Fibroblast of lung (primary cell): Measurements from ENCODE around the gene CABLES1. TPM values are rescaled to one million over a fixed set of nuclear protein-coding genes. Genes with fewer than 3 reads are reported as not detected.

Experiments used
- DNase-seq, 2 donors: peaks; one replicate each; pipeline versions ENCODE4 v3.0.0 to v3.0.0-alpha.2; 2010; ENCODE audit warnings: low read depth in 2 of 2
- H2AFZ ChIP-seq: 2 replicates; pipeline ENCODE4 v1.5.1; 2012; ENCODE audit warnings: low read length, control low read depth, inconsistent platforms
- H3K27ac ChIP-seq: 2 replicates; pipeline ENCODE4 v1.5.1; 2011; ENCODE audit warnings: low read length, control low read depth; ENCODE audit not compliant: insufficient read depth
- H3K27me3 ChIP-seq: 2 replicates; pipeline ENCODE4 v1.5.1; 2011; ENCODE audit warnings: mild to moderate bottlenecking, low read length; ENCODE audit not compliant: control insufficient read depth, insufficient read depth
- H3K36me3 ChIP-seq: 2 replicates; pipeline ENCODE4 v1.5.1; 2011; ENCODE audit warnings: low read length; ENCODE audit not compliant: control insufficient read depth, insufficient read depth
- H3K4me1 ChIP-seq: 2 replicates; pipeline ENCODE4 v1.5.1; 2011; ENCODE audit warnings: low read length; ENCODE audit not compliant: control insufficient read depth, insufficient read depth; ENCODE audit errors: extremely low read depth
- H3K4me2 ChIP-seq: 2 replicates; pipeline ENCODE4 v1.5.1; 2011; ENCODE audit warnings: low read length, control low read depth; ENCODE audit not compliant: insufficient read depth; ENCODE audit errors: extremely low read depth
- H3K4me3 ChIP-seq, 4 experiments: fragments of 200-600 bp in 1 of 4; sonication (generic) in 1 of 4; replicated peaks in 1 of 4; 2 replicates each; pipeline ENCODE4 v1.5.1; 2011 to 2016; ENCODE audit warnings: low read length in 4 of 4, low read depth in 3 of 4, mild to moderate bottlenecking in 3 of 4, control low read depth in 2 of 4, inconsistent platforms in 1 of 4, mixed read lengths in 1 of 4; ENCODE audit not compliant: insufficient read depth in 1 of 4; ENCODE audit errors: control extremely low read depth in 1 of 4
- H3K79me2 ChIP-seq: 2 replicates; pipeline ENCODE4 v1.5.1; 2012; ENCODE audit warnings: mild to moderate bottlenecking, low read length, inconsistent platforms; ENCODE audit not compliant: control insufficient read depth, insufficient read depth
- H3K9ac ChIP-seq: 2 replicates; pipeline ENCODE4 v1.5.1; 2011; ENCODE audit warnings: mild to moderate bottlenecking, low read length, control low read depth; ENCODE audit not compliant: insufficient read depth
- H3K9me3 ChIP-seq: 2 replicates; pipeline ENCODE4 v1.5.1; 2012; ENCODE audit warnings: low read depth, low read length; ENCODE audit not compliant: control insufficient read depth, insufficient read depth
- H4K20me1 ChIP-seq: 2 replicates; pipeline ENCODE4 v1.5.1; 2011; ENCODE audit warnings: low read length; ENCODE audit not compliant: control insufficient read depth, insufficient read depth; ENCODE audit errors: extremely low read depth
- CTCF ChIP-seq, 2 donors: IDR thresholded peaks in 1 of 2; conservative IDR thresholded peaks in 1 of 2; 1 replicate in 1 of 2; 2 replicates in 1 of 2; pipeline ENCODE4 v1.5.1; 2011 to 2012; ENCODE audit warnings: low read length in 2 of 2, control low read depth in 1 of 2, inconsistent platforms in 1 of 2, low read depth in 1 of 2, mild to moderate bottlenecking in 1 of 2
- EZH2 ChIP-seq: IDR thresholded peaks from 2 replicates; pipeline ENCODE4 v1.5.1; 2012; ENCODE audit warnings: low read length, control low read depth, mild to moderate bottlenecking; ENCODE audit errors: missing control alignments
- polyA plus RNA-seq, 2 donors: library from polyadenylated mRNA; depleted of rRNA in 1 of 2; stranded (reverse) in 1 of 2; unstranded in 1 of 2; fragments of >200 nt; gene quantifications; 2 replicates each; pipeline ENCODE4 v1.2.1, GENCODE V29; 2011 to 2012; ENCODE audit warnings: missing spikeins in 1 of 2
- total RNA-seq: library from RNA; depleted of rRNA; stranded (reverse); fragments of >200 nt; gene quantifications from 2 replicates; pipeline ENCODE4 v1.2.1, GENCODE V29; 2014

Gene CABLES1
- total and polyA plus RNA-seq, 2 donors (not counting 1 experiment from before 2014, with no cell fraction given), result 5.1 to 11.4 TPM

DNA sequence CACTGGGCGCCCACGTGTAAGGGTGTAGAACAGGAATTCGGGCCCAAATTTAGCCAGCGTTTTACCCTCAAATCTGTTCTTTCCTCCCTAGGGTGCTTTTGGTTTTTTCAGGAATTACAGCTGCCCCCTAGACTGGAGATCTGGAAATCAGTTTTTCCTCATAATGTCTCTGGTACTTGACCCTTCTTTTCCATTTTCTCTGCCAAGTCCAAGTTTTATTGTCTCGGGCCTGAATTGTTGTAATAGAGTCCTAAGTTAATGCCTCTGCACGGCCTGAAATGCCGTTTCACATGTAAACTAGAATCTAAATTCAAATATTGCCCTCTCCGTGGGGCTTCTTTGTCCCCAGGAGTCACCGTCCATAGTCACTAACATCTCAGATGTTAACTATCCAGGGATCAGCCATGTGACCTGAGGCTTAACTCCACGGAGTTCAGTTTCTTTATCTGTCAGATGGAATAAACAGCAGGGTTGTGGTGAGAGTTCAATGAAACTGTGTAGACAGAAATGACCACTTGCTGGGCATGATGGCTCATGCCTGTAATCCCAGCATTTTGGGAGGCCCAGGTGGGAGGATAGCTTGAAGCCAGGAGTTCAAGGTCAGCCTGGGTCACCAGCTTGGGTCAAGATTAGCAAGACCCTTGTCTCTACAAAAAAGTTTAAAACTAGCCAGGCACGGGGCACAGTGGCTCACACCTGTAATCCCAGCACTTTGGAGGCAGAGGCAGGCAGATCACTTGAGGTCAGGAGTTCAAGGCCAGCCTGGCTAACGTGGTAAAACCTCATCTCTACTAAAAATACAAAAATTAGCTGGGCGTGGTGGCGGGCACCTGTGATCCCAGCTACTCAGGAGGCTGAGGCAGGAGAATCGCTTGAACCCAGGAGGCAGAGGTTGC lies 12.7 kb upstream of the CABLES1 start:
- H3K79me2 ChIP-seq, result no peaks in the 10 kb centered on the region
- H3K36me3 ChIP-seq, result no peaks in the 10 kb centered on the region
- no peak overlapping the region for H2AFZ ChIP-seq
- TF ChIP-seq CTCF (conservative IDR thresholded peaks at IDR 0.05 in 1 of 2, IDR thresholded peaks at IDR 0.05 in 1 of 2; ENCODE audit: low read depth in 1 of 2, low read length in 2 of 2) (no peak), EZH2 (no peak)
- H3K9ac ChIP-seq, result no peak overlapping the region
- no peaks in the 10 kb centered on the region for H3K9me3 ChIP-seq
- H4K20me1 ChIP-seq, result no peaks in the 10 kb centered on the region
- no peak for DNase-seq
- H3K27ac ChIP-seq, result no peak overlapping the region
- H3K4me2 ChIP-seq, result no peak overlapping the region
- H3K27me3 ChIP-seq, result no peaks in the 10 kb centered on the region
- H3K4me1 ChIP-seq, result no peaks in the 10 kb centered on the region
- no peak overlapping the region for H3K4me3 ChIP-seq

DNA sequence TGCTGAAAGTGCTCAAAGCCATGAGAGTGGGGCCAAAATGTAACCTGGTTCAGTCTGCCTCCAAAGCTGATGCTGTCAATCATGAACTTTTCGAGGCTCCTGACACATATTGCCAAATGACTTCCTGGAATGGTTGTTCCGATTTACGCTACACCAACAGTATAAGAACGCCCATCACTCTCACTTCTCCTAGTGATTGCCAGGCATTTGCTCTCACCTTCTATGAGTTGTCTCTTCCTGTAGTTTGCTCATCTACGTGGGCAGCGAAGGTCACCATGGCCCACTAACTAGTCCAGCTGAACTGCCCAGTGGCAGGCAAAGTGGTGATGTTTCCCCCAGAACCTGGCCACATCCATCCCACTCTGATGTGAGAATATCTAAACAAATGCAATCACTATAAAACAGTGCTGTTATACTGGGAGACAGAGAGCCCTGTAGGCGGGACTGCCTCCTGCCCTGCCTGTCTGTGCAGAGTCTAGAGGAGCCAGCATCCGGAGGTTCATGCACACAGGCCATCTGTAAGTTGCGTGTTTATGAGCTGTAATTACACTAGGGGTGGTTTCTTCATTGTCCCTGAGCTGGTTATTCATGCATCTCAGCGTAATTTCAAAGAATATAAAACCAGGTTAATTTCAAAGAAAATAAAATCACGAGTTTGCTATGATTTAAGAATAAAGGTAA lies 8.8 kb upstream of the CABLES1 start:
- H3K79me2 ChIP-seq, result no peaks in the 10 kb centered on the region
- no peaks in the 10 kb centered on the region for H3K27me3 ChIP-seq
- H3K4me2 ChIP-seq, result no peak overlapping the region
- H3K4me1 ChIP-seq, result no peaks in the 10 kb centered on the region
- H3K4me3 ChIP-seq, result no peak overlapping the region
- no peak overlapping the region for H3K9ac ChIP-seq
- no peaks in the 10 kb centered on the region for H3K36me3 ChIP-seq
- no peaks in the 10 kb centered on the region for H3K9me3 ChIP-seq
- no peak overlapping the region for H2AFZ ChIP-seq
- no peak overlapping the region for H3K27ac ChIP-seq
- DNase-seq, result no peak
- no peaks in the 10 kb centered on the region for H4K20me1 ChIP-seq
- TF ChIP-seq CTCF (conservative IDR thresholded peaks at IDR 0.05 in 1 of 2, IDR thresholded peaks at IDR 0.05 in 1 of 2; ENCODE audit: low read depth in 1 of 2, low read length in 2 of 2) (no peak), EZH2 (no peak)

GRCh38 chr18:23127090-23127489 lies 8.2 kb upstream of the CABLES1 start:
- TF ChIP-seq CTCF (conservative IDR thresholded peaks at IDR 0.05 in 1 of 2, IDR thresholded peaks at IDR 0.05 in 1 of 2; ENCODE audit: low read depth in 1 of 2, low read length in 2 of 2) (no peak), EZH2 (no peak)
- H3K9ac ChIP-seq, result no peak overlapping the region
- H3K4me1 ChIP-seq, result no peaks in the 10 kb centered on the region
- no peak overlapping the region for H3K4me3 ChIP-seq
- no peak for DNase-seq
- H4K20me1 ChIP-seq, result no peaks in the 10 kb centered on the region
- H3K9me3 ChIP-seq, result no peaks in the 10 kb centered on the region
- no peak overlapping the region for H2AFZ ChIP-seq
- H3K4me2 ChIP-seq, result no peak overlapping the region
- H3K36me3 ChIP-seq, result no peaks in the 10 kb centered on the region
- no peaks in the 10 kb centered on the region for H3K79me2 ChIP-seq
- H3K27me3 ChIP-seq, result no peaks in the 10 kb centered on the region
- H3K27ac ChIP-seq, result no peak overlapping the region
